Smooth muscle cell of bladder (primary cell): Measurements from ENCODE around the gene TTC1. TPM values are rescaled to one million over a fixed set of nuclear protein-coding genes. Genes with fewer than 3 reads are reported as not detected.

Experiments
- total RNA-seq: library from RNA; depleted of rRNA; stranded (reverse); fragments of >200 nt; gene quantifications from 2 replicates; pipeline ENCODE4 v1.2.3, GENCODE V29; 2014

TTC1 gene, protein sequence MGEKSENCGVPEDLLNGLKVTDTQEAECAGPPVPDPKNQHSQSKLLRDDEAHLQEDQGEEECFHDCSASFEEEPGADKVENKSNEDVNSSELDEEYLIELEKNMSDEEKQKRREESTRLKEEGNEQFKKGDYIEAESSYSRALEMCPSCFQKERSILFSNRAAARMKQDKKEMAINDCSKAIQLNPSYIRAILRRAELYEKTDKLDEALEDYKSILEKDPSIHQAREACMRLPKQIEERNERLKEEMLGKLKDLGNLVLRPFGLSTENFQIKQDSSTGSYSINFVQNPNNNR
- total RNA-seq = 39.3 and 45.7 TPM in 2 replicates

DNA sequence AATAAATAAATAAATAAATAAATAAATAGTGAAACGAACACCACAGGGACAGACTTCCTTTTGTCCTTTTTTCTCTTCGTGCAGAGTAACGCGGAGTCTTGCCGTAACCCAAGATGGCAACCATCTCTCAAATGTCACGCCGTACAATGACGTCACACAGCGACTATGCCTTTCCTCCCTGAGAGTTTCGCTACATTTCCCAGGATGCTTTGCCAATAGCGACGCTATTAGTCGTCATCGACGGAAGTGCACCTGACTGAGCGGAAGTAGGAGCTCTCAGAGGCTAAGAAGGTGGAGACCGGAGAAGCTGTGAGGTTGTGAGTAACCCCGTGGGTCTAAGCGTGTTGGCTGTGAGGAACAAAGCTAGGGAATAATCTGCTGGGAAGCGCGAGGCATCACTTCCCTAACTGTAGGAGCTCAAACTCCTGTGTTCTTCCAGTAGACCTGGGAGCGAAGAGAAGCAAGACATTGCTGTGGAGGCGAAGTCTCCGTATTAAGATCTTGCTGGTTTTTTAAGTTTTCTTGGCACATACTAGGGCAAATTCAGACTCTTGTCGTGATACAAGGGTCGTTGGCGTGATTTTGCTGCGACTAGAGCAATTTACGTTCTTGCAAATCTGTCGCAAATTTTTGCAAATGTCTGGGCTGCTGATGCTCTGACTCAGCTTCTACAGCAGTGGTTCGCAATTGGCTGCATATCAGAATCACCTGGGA is at the start of gene TTC1:
Gene TTC1 (plus strand): TSS at position 263 of the 714 bp plus-strand sequence. CDS start 1,390 bp downstream, outside the sequence.

Other genes with a start within 250 kb of the TTC1 start
- 0.14 and 0.18 TPM in 2 replicates for gene ADRA1B, start 92.7 kb upstream of the TTC1 start, total RNA-seq
- gene PWWP2A, start 110.3 kb downstream of the TTC1 start, total RNA-seq = 15.8 and 16.7 TPM in 2 replicates
- gene FABP6, start 220.4 kb downstream of the TTC1 start, total RNA-seq = not detected in 2 replicates